ENCODE results near the gene SH3RF1.

SH3RF1 gene

GRCh38 chr4:169167957-169168858, 102.5 kb downstream of the SH3RF1 start:
- ChIA-PET POLR2A (no interaction called here), CTCF (interaction anchor here (1.1 kb wide), 1 partner anchor 16 kb away, joined by 3 read pairs; no protein-coding TSS in a partner anchor)
- no peak for DNase-seq
- no peak overlapping the region for H3K27ac ChIP-seq (ENCODE audit: insufficient read depth in 1 of 2, low read depth in 1 of 2, low read length in 2 of 2, poor library complexity in 1 of 2, severe bottlenecking in 2 of 2)
- H3K36me3 ChIP-seq (ENCODE audit: control insufficient read depth in 4 of 4, insufficient read depth in 4 of 4, low read length in 3 of 4) = no peaks in the 10 kb centered on the region
- no peak overlapping the region for H3K4me3 ChIP-seq (ENCODE audit: control insufficient read depth in 1 of 7, extremely low read depth in 1 of 7, insufficient read depth in 4 of 7, low read depth in 2 of 7, low read length in 6 of 7)
- H3K4me1 ChIP-seq (ENCODE audit: control extremely low read depth in 1 of 4, control insufficient read depth in 4 of 4, insufficient read depth in 4 of 4, low read length in 3 of 4) = no peaks in the 10 kb centered on the region
- WGBS (ENCODE audit: insufficient coverage) = 87% methylated on average over 2 of the region's 2 CpGs
- no peaks in the 10 kb centered on the region for H3K9me3 ChIP-seq (ENCODE audit: control extremely low read depth in 1 of 5, control insufficient read depth in 4 of 5, insufficient read depth in 2 of 5, low read depth in 1 of 5, low read length in 4 of 5)
- H3K27me3 ChIP-seq (replicated peaks in 2 of 5; ENCODE audit: control insufficient read depth in 4 of 5, insufficient read depth in 5 of 5, low read length in 4 of 5) = no peaks in the 10 kb centered on the region

- DNase-seq = no peak
- Histone ChIP-seq H3K4me1 (ENCODE audit: control extremely low read depth in 1 of 4, control insufficient read depth in 4 of 4, insufficient read depth in 4 of 4, low read length in 3 of 4) (no peaks in the 10 kb centered on the region), H3K9me3 (ENCODE audit: control extremely low read depth in 1 of 5, control insufficient read depth in 4 of 5, insufficient read depth in 2 of 5, low read depth in 1 of 5, low read length in 4 of 5) (no peaks in the 10 kb centered on the region), H3K36me3 (ENCODE audit: control insufficient read depth in 4 of 4, insufficient read depth in 4 of 4, low read length in 3 of 4) (no peaks in the 10 kb centered on the region), H3K4me3 (ENCODE audit: control insufficient read depth in 1 of 7, extremely low read depth in 1 of 7, insufficient read depth in 4 of 7, low read depth in 2 of 7, low read length in 6 of 7) (no peak overlapping the region), H3K27me3 (replicated peaks in 2 of 5; ENCODE audit: control insufficient read depth in 4 of 5, insufficient read depth in 5 of 5, low read length in 4 of 5) (no peaks in the 10 kb centered on the region), H3K27ac (ENCODE audit: insufficient read depth in 1 of 2, low read depth in 1 of 2, low read length in 2 of 2, poor library complexity in 1 of 2, severe bottlenecking in 2 of 2) (no peak overlapping the region)
- CTCF ChIA-PET = no interaction called here
- WGBS (ENCODE audit: insufficient coverage) = no CpG with 5 or more reads among the region's 1 CpG
- POLR2A ChIA-PET = no interaction called here
These were observed 105.9 kb downstream of the SH3RF1 start for GRCh38 chr4:169164669-169165415.

- no peak overlapping the region for H3K4me3 ChIP-seq (ENCODE audit: control insufficient read depth in 1 of 7, extremely low read depth in 1 of 7, insufficient read depth in 4 of 7, low read depth in 2 of 7, low read length in 6 of 7)
- H3K27me3 ChIP-seq (replicated peaks in 2 of 5; ENCODE audit: control insufficient read depth in 4 of 5, insufficient read depth in 5 of 5, low read length in 4 of 5) = no peaks in the 10 kb centered on the region
- POLR2A ChIA-PET = no interaction called here
- H3K4me1 ChIP-seq (ENCODE audit: control extremely low read depth in 1 of 4, control insufficient read depth in 4 of 4, insufficient read depth in 4 of 4, low read length in 3 of 4) = no peaks in the 10 kb centered on the region
- no peak overlapping the region for H3K27ac ChIP-seq (ENCODE audit: insufficient read depth in 1 of 2, low read depth in 1 of 2, low read length in 2 of 2, poor library complexity in 1 of 2, severe bottlenecking in 2 of 2)
- no peak for DNase-seq
- no peaks in the 10 kb centered on the region for H3K9me3 ChIP-seq (ENCODE audit: control extremely low read depth in 1 of 5, control insufficient read depth in 4 of 5, insufficient read depth in 2 of 5, low read depth in 1 of 5, low read length in 4 of 5)
- CTCF ChIA-PET = no interaction called here
- no peaks in the 10 kb centered on the region for H3K36me3 ChIP-seq (ENCODE audit: control insufficient read depth in 4 of 4, insufficient read depth in 4 of 4, low read length in 3 of 4)
These were observed 106.6 kb downstream of the SH3RF1 start for GRCh38 chr4:169163947-169164668.

GRCh38 chr4:169163495-169163894, 107.3 kb downstream of the SH3RF1 start:
- Histone ChIP-seq H3K4me3 (ENCODE audit: control insufficient read depth in 1 of 7, extremely low read depth in 1 of 7, insufficient read depth in 4 of 7, low read depth in 2 of 7, low read length in 6 of 7) (no peak overlapping the region), H3K36me3 (ENCODE audit: control insufficient read depth in 4 of 4, insufficient read depth in 4 of 4, low read length in 3 of 4) (no peaks in the 10 kb centered on the region), H3K9me3 (ENCODE audit: control extremely low read depth in 1 of 5, control insufficient read depth in 4 of 5, insufficient read depth in 2 of 5, low read depth in 1 of 5, low read length in 4 of 5) (no peaks in the 10 kb centered on the region), H3K27ac (ENCODE audit: insufficient read depth in 1 of 2, low read depth in 1 of 2, low read length in 2 of 2, poor library complexity in 1 of 2, severe bottlenecking in 2 of 2) (no peak overlapping the region), H3K4me1 (ENCODE audit: control extremely low read depth in 1 of 4, control insufficient read depth in 4 of 4, insufficient read depth in 4 of 4, low read length in 3 of 4) (no peaks in the 10 kb centered on the region), H3K27me3 (replicated peaks in 2 of 5; ENCODE audit: control insufficient read depth in 4 of 5, insufficient read depth in 5 of 5, low read length in 4 of 5) (no peaks in the 10 kb centered on the region)
- no peak for DNase-seq
- ChIA-PET CTCF (no interaction called here), POLR2A (interaction anchor here (0.6 kb wide), 1 partner anchor 63 kb away, joined by 6 read pairs; no protein-coding TSS in a partner anchor)
- 93% methylated on average over 3 of the region's 4 CpGs for WGBS (ENCODE audit: insufficient coverage)

- Histone ChIP-seq H3K36me3 (ENCODE audit: control insufficient read depth in 4 of 4, insufficient read depth in 4 of 4, low read length in 3 of 4) (peaks cover 0 to 8% (median 5%) of the 10 kb centered on the region in 4 experiments), H3K4me3 (ENCODE audit: control insufficient read depth in 1 of 7, extremely low read depth in 1 of 7, insufficient read depth in 4 of 7, low read depth in 2 of 7, low read length in 6 of 7) (no peak overlapping the region), H3K27me3 (replicated peaks in 2 of 5; ENCODE audit: control insufficient read depth in 4 of 5, insufficient read depth in 5 of 5, low read length in 4 of 5) (no peaks in the 10 kb centered on the region), H3K27ac (ENCODE audit: insufficient read depth in 1 of 2, low read depth in 1 of 2, low read length in 2 of 2, poor library complexity in 1 of 2, severe bottlenecking in 2 of 2) (no peak overlapping the region), H3K4me1 (ENCODE audit: control extremely low read depth in 1 of 4, control insufficient read depth in 4 of 4, insufficient read depth in 4 of 4, low read length in 3 of 4) (no peaks in the 10 kb centered on the region), H3K9me3 (ENCODE audit: control extremely low read depth in 1 of 5, control insufficient read depth in 4 of 5, insufficient read depth in 2 of 5, low read depth in 1 of 5, low read length in 4 of 5) (no peaks in the 10 kb centered on the region)
- no peak for DNase-seq
- ChIA-PET POLR2A (no interaction called here), CTCF (interaction anchor here (0.8 kb wide), 1 partner anchor 12 kb away, joined by 3 read pairs; no protein-coding TSS in a partner anchor)
- 100% methylated on average over 1 of the region's 3 CpGs for WGBS (ENCODE audit: insufficient coverage)
These were observed 109.9 kb downstream of the SH3RF1 start for GRCh38 chr4:169160825-169161224.

- Histone ChIP-seq H3K27me3 (replicated peaks in 2 of 5; ENCODE audit: control insufficient read depth in 4 of 5, insufficient read depth in 5 of 5, low read length in 4 of 5) (no peaks in the 10 kb centered on the region), H3K36me3 (ENCODE audit: control insufficient read depth in 4 of 4, insufficient read depth in 4 of 4, low read length in 3 of 4) (peaks cover 3 to 19% (median 9%) of the 10 kb centered on the region in 4 experiments), H3K4me1 (ENCODE audit: control extremely low read depth in 1 of 4, control insufficient read depth in 4 of 4, insufficient read depth in 4 of 4, low read length in 3 of 4) (no peaks in the 10 kb centered on the region), H3K4me3 (ENCODE audit: control insufficient read depth in 1 of 7, extremely low read depth in 1 of 7, insufficient read depth in 4 of 7, low read depth in 2 of 7, low read length in 6 of 7) (no peak overlapping the region), H3K27ac (ENCODE audit: insufficient read depth in 1 of 2, low read depth in 1 of 2, low read length in 2 of 2, poor library complexity in 1 of 2, severe bottlenecking in 2 of 2) (no peak overlapping the region), H3K9me3 (ENCODE audit: control extremely low read depth in 1 of 5, control insufficient read depth in 4 of 5, insufficient read depth in 2 of 5, low read depth in 1 of 5, low read length in 4 of 5) (no peaks in the 10 kb centered on the region)
- DNase-seq = no peak
- POLR2A ChIA-PET = no interaction called here
- WGBS (ENCODE audit: insufficient coverage) = 100% methylated on average over 3 of the region's 3 CpGs
- CTCF ChIA-PET = no interaction called here
These were observed 111.1 kb downstream of the SH3RF1 start for GRCh38 chr4:169159624-169160171.

Data from common myeloid progenitor, CD34-positive (primary cell).